Loucy (cell line): ENCODE results near the gene PFDN1.

Experiments
- EZH2phosphoT487 ChIP-seq: fragments of 200-600 bp; IDR thresholded peaks from 2 replicates; pipeline ENCODE4 v1.6.1; 2018; ENCODE audit warnings: antibody characterized with exemption, mild to moderate bottlenecking, moderate library complexity, borderline replicate concordance
- TF ChIP-seq, protein P1 (sequence below): fragments of 200-600 bp; sonication (generic); conservative IDR thresholded peaks from 2 replicates; pipeline ENCODE4 v1.5.1; 2014; ENCODE audit warnings: mild to moderate bottlenecking, antibody characterized with exemption, low read length

DNA sequence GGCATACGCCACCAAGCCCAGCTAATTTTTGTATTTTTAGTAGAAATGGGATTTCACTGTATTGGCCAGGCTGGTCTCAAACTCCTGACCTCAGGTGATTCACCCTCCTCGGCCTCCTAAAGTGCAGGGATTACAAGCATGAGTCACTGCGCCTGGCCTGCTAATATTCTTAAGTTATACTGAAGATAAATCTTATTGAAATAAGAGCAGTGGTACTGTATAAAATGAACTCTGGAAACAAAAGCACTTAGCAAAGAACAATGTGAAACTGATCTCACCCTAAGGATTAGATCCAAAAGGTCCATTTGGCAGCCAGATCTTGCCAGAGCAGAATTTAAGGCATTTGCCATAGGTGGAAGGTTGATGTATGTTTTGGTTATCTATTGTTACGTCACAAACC lies 100.8 kb downstream of the PFDN1 start:
- TF ChIP-seq, protein P1, sequence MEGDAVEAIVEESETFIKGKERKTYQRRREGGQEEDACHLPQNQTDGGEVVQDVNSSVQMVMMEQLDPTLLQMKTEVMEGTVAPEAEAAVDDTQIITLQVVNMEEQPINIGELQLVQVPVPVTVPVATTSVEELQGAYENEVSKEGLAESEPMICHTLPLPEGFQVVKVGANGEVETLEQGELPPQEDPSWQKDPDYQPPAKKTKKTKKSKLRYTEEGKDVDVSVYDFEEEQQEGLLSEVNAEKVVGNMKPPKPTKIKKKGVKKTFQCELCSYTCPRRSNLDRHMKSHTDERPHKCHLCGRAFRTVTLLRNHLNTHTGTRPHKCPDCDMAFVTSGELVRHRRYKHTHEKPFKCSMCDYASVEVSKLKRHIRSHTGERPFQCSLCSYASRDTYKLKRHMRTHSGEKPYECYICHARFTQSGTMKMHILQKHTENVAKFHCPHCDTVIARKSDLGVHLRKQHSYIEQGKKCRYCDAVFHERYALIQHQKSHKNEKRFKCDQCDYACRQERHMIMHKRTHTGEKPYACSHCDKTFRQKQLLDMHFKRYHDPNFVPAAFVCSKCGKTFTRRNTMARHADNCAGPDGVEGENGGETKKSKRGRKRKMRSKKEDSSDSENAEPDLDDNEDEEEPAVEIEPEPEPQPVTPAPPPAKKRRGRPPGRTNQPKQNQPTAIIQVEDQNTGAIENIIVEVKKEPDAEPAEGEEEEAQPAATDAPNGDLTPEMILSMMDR = no peak
- no peak for TF ChIP-seq EZH2phosphoT487
